ENCODE results near the gene NAMPT.

NAMPT gene

DNA sequence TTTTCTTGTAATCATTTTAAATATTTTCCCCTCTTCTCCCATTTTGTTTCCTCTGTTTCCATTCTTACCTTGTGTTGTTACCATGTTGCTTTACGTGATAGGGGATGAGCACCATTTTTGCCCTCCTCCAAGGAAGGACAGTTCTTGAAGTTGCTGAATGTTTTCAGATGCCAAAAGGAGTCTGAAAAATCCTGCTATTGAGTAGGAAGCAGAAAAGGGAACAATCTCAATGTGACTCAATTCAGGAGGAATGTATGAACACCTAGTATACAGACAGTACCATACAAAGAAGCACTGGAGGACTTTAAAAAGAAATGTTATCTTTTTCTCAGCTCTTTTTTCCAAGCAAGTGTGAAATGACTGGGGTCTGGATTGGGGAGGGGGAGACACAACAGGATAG is 5.1 kb upstream of the NAMPT start:
- H3K9me2 ChIP-seq (replicated peaks; ENCODE audit: control insufficient read depth, low read length): no peaks in the 10 kb centered on the region
- peaks cover 9% of the 10 kb centered on the region; the same call in 1 of the 2 replicates for H3K27me3 ChIP-seq (ENCODE audit: control insufficient read depth, low read length)
- H4K20me1 ChIP-seq (ENCODE audit: control insufficient read depth, insufficient read depth, low read depth, low read length): no peaks in the 10 kb centered on the region
- H3K4me1 ChIP-seq (ENCODE audit: control insufficient read depth, low read length): peaks cover 11% of the 10 kb centered on the region
- no peaks in the 10 kb centered on the region; the same call in 1 of the 2 replicates for H3K79me2 ChIP-seq (ENCODE audit: control insufficient read depth, low read length)
- H3K4me2 ChIP-seq (ENCODE audit: low read length): no peak overlapping the region
- no peaks in the 10 kb centered on the region for H3F3A ChIP-seq (ENCODE audit: control insufficient read depth, insufficient read depth)
- no peak for TF ChIP-seq EZH2phosphoT487 (IDR thresholded peaks at IDR 0.05; ENCODE audit: borderline replicate concordance, low read length)
- TF ChIP-seq, protein P1, sequence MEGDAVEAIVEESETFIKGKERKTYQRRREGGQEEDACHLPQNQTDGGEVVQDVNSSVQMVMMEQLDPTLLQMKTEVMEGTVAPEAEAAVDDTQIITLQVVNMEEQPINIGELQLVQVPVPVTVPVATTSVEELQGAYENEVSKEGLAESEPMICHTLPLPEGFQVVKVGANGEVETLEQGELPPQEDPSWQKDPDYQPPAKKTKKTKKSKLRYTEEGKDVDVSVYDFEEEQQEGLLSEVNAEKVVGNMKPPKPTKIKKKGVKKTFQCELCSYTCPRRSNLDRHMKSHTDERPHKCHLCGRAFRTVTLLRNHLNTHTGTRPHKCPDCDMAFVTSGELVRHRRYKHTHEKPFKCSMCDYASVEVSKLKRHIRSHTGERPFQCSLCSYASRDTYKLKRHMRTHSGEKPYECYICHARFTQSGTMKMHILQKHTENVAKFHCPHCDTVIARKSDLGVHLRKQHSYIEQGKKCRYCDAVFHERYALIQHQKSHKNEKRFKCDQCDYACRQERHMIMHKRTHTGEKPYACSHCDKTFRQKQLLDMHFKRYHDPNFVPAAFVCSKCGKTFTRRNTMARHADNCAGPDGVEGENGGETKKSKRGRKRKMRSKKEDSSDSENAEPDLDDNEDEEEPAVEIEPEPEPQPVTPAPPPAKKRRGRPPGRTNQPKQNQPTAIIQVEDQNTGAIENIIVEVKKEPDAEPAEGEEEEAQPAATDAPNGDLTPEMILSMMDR (IDR thresholded peaks at IDR 0.05; ENCODE audit: low read depth, low read length, poor library complexity, severe bottlenecking): no peak
- no peaks in the 10 kb centered on the region for H3K36me3 ChIP-seq (ENCODE audit: control insufficient read depth, low read length)
- no peaks in the 10 kb centered on the region; the same call in 1 of the 2 replicates for H3K9me3 ChIP-seq (ENCODE audit: control insufficient read depth, insufficient read depth, low read length)
- no peak overlapping the region for H3K4me3 ChIP-seq (ENCODE audit: low read length)
- no peak overlapping the region for H3K27ac ChIP-seq (ENCODE audit: low read depth, low read length)

DNA sequence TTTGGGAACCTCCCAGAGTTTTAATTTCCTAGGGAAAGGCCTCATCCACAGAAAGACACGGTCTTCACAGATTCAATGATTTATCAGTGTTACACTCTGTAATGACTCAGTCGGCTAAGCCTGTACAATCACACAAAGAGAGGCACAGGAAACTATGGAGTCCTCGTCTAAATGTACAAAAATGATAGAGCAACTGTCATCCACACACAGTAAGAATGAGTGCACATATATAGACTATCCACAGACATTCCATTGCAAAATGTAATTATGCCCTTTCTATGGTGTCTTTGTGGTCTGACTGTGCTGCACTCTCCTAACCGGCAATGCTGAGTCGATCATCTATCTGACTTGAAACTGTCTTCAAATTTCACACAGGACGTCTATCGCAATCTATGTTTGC is 3.5 kb upstream of the NAMPT start:
- Histone ChIP-seq H3K27ac (ENCODE audit: low read depth, low read length) (no peak overlapping the region), H3K27me3 (ENCODE audit: control insufficient read depth, low read length) (peaks cover 9% of the 10 kb centered on the region; the same call in 1 of the 2 replicates)
- TF ChIP-seq EZH2phosphoT487 (IDR thresholded peaks at IDR 0.05; ENCODE audit: borderline replicate concordance, low read length): no peak
- TF ChIP-seq, protein P1 (IDR thresholded peaks at IDR 0.05; ENCODE audit: low read depth, low read length, poor library complexity, severe bottlenecking): no peak

DNA sequence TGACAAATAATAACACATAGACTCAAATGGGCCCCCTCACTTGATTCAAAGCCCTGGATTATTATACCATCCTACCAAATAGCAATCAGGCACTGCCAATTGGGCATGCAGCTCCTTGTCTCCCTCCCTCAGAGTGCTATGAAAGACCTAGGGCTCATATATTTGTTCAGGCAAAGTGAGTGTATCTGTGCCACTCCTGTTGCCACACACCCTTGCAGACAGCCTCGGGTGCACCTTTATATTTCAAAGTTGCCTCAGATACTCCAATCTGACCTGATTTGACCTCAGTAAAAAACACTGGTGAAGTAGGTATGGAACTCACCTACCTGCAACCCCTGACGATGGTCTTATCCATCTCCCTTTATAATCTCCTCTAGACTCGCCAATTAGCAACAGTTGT is 3.0 kb upstream of the NAMPT start:
- no peak for TF ChIP-seq EZH2phosphoT487 (IDR thresholded peaks at IDR 0.05; ENCODE audit: borderline replicate concordance, low read length)
- TF ChIP-seq, protein P1 (IDR thresholded peaks at IDR 0.05; ENCODE audit: low read depth, low read length, poor library complexity, severe bottlenecking): no peak
- peaks cover 9% of the 10 kb centered on the region for H4K20me1 ChIP-seq (ENCODE audit: control insufficient read depth, insufficient read depth, low read depth, low read length)
- H3K4me2 ChIP-seq (ENCODE audit: low read length): no peak overlapping the region
- H3K4me1 ChIP-seq (ENCODE audit: control insufficient read depth, low read length): peaks cover 21% of the 10 kb centered on the region
- peaks cover 7% of the 10 kb centered on the region for H3K36me3 ChIP-seq (ENCODE audit: control insufficient read depth, low read length)
- peaks cover 9% of the 10 kb centered on the region; the same call in 1 of the 2 replicates for H3K27me3 ChIP-seq (ENCODE audit: control insufficient read depth, low read length)
- H3K27ac ChIP-seq (ENCODE audit: low read depth, low read length): no peak overlapping the region
- no peaks in the 10 kb centered on the region for H3K9me2 ChIP-seq (replicated peaks; ENCODE audit: control insufficient read depth, low read length)
- no peak overlapping the region for H3K4me3 ChIP-seq (ENCODE audit: low read length)
- H3F3A ChIP-seq (ENCODE audit: control insufficient read depth, insufficient read depth): no peaks in the 10 kb centered on the region
- H3K9me3 ChIP-seq (ENCODE audit: control insufficient read depth, insufficient read depth, low read length): no peaks in the 10 kb centered on the region
- peaks cover 15% of the 10 kb centered on the region for H3K79me2 ChIP-seq (ENCODE audit: control insufficient read depth, low read length)

More for the DNA sequence above, 3.5 kb upstream of the NAMPT start:
- Histone ChIP-seq H3K4me2 (ENCODE audit: low read length) (no peak overlapping the region), H3K36me3 (ENCODE audit: control insufficient read depth, low read length) (peaks cover 6% of the 10 kb centered on the region; the same call in 1 of the 2 replicates), H3K4me1 (ENCODE audit: control insufficient read depth, low read length) (peaks cover 16% of the 10 kb centered on the region), H3K9me3 (ENCODE audit: control insufficient read depth, insufficient read depth, low read length) (no peaks in the 10 kb centered on the region), H3K79me2 (ENCODE audit: control insufficient read depth, low read length) (peaks cover 10% of the 10 kb centered on the region), H3K9me2 (replicated peaks; ENCODE audit: control insufficient read depth, low read length) (no peaks in the 10 kb centered on the region), H3K4me3 (ENCODE audit: low read length) (no peak overlapping the region), H4K20me1 (ENCODE audit: control insufficient read depth, insufficient read depth, low read depth, low read length) (peaks cover 4% of the 10 kb centered on the region), H3F3A (ENCODE audit: control insufficient read depth, insufficient read depth) (no peaks in the 10 kb centered on the region)
